HepG2 (cell line): ENCODE measurements around the gene PROM2. TPM values are rescaled to one million over a fixed set of nuclear protein-coding genes. Genes with fewer than 3 reads are reported as not detected.
A peak's percentile ranks its signal among the peaks of the same experiment; 100 is the strongest.

Source experiments
- ATAC-seq: fragments of 200-7000 bp; cut with Tn5 transposase; 3 replicates; pipeline ENCODE4 v1.9.1; 2020; ENCODE audit warnings: mild to moderate bottlenecking, moderate library complexity
- Bru-seq: library from RNA; stranded (reverse); fragments of 400-500 nt; gene quantifications from one replicate; lab custom pipeline; 2021; lab: Mats Ljungman, UMichigan
- BruChase-seq, 2 experiments: library from RNA; stranded (reverse); fragments of 400-500 nt; gene quantifications; one replicate each; lab custom pipeline; 2021; lab: Mats Ljungman, UMichigan
- BruUV-seq: library from RNA; stranded (reverse); fragments of 400-500 nt; replicated peaks from 2 replicates; lab custom pipeline; 2021; lab: Mats Ljungman, UMichigan
- CTCF ChIA-PET: fragments of 300-600 bp; formaldehyde crosslinking; extraction: SDS; loops from one replicate; lab custom pipeline; 2021; ENCODE audit warnings: low total read pairs, inconsistent platforms, low intra/inter-chr PET ratio; lab: Yijun Ruan, JAX
- POLR2A ChIA-PET: fragments of 350-600 bp; sonication (Branson Sonifier 250); formaldehyde crosslinking; loops from one replicate; lab custom pipeline; 2020; ENCODE audit warnings: antibody characterized with exemption, inconsistent platforms; lab: Yijun Ruan, JAX
- DNase-seq: peaks from one replicate; pipeline ENCODE4 v3.0.0-alpha.2; 2015; ENCODE audit warnings: low spot score
- FAIRE-seq: peaks from 3 replicates; lab custom pipeline; 2011; peaks lifted over from hg19 to GRCh38; lab: Jason Lieb, UNC
- H2AFZ ChIP-seq: one replicate; pipeline ENCODE4 v1.6.1; 2011; ENCODE audit warnings: low read length, inconsistent platforms
- H3K27ac ChIP-seq: fragments of 300-600 bp; 3 replicates; pipeline ENCODE4 v1.8.0; 2011; ENCODE audit warnings: mixed run types, mild to moderate bottlenecking, mixed read lengths, low read length, inconsistent platforms; ENCODE audit not compliant: insufficient read depth; ENCODE audit errors: extremely low read length
- H3K27me3 ChIP-seq, 2 experiments: fragments of 200-600 bp in 1 of 2; 2 replicates in 1 of 2; 3 replicates in 1 of 2; pipeline versions ENCODE4 v1.6.0 to v1.8.0; 2011; ENCODE audit warnings: low read length in 2 of 2, mild to moderate bottlenecking in 2 of 2, moderate library complexity in 2 of 2, inconsistent platforms in 1 of 2; ENCODE audit not compliant: insufficient read depth in 2 of 2, control insufficient read depth in 1 of 2
- H3K36me3 ChIP-seq, 2 experiments: fragments of 200-600 bp in 1 of 2; replicated peaks in 1 of 2; 2 replicates in 1 of 2; 3 replicates in 1 of 2; pipeline versions ENCODE4 v1.5.1 to v1.8.0; 2011; ENCODE audit warnings: low read length in 2 of 2, inconsistent platforms in 1 of 2; ENCODE audit not compliant: insufficient read depth in 2 of 2, control insufficient read depth in 1 of 2
- H3K4me1 ChIP-seq: 2 replicates; pipeline ENCODE4 v1.5.1; 2012; ENCODE audit warnings: low read length, inconsistent platforms; ENCODE audit not compliant: insufficient read depth
- H3K4me2 ChIP-seq: 2 replicates; pipeline ENCODE4 v1.6.0; 2011; ENCODE audit warnings: low read depth, low read length, inconsistent platforms
- H3K4me3 ChIP-seq, 3 experiments: fragments of 200-600 bp in 1 of 3; sonication (generic), shearing (Covaris generic) in 1 of 3; replicated peaks in 1 of 3; 2 replicates each; pipeline ENCODE4 v1.5.1; 2011 to 2016; ENCODE audit warnings: low read length in 3 of 3, inconsistent platforms in 2 of 3, low read depth in 2 of 3, mild to moderate bottlenecking in 2 of 3, control low read depth in 1 of 3, mixed read lengths in 1 of 3; ENCODE audit not compliant: insufficient read depth in 1 of 3
- H3K79me2 ChIP-seq: one replicate; pipeline ENCODE4 v1.6.1; 2011; ENCODE audit warnings: low read length, inconsistent platforms; ENCODE audit not compliant: insufficient read depth
- H3K9ac ChIP-seq: 2 replicates; pipeline ENCODE4 v1.6.0; 2011; ENCODE audit warnings: mild to moderate bottlenecking, low read depth, low read length, inconsistent platforms; ENCODE audit not compliant: insufficient read depth
- H3K9me3 ChIP-seq: 2 replicates; pipeline ENCODE4 v1.5.1; 2012; ENCODE audit warnings: mild to moderate bottlenecking, low read length
- H4K20me1 ChIP-seq: 2 replicates; pipeline ENCODE4 v1.6.0; 2011; ENCODE audit warnings: inconsistent platforms, mild to moderate bottlenecking, low read length, moderate library complexity; ENCODE audit not compliant: insufficient read depth
- PHF20 ChIP-seq: sonication (generic); formaldehyde crosslinking; IDR thresholded peaks from 2 replicates; pipeline ENCODE4 v1.5.0; 2020; ENCODE audit warnings: mild to moderate bottlenecking, missing genetic modification reagents
- RARG ChIP-seq: sonication (generic); formaldehyde crosslinking; IDR thresholded peaks from 2 replicates; pipeline ENCODE4 v1.4.0; 2020; ENCODE audit warnings: low read depth, mild to moderate bottlenecking, missing genetic modification reagents
- TP53 ChIP-seq: sonication (generic); formaldehyde crosslinking; conservative IDR thresholded peaks from 2 replicates; pipeline ENCODE4 v1.4.0; 2020; ENCODE audit warnings: missing genetic modification reagents
- WGBS: methylation state at CpG from one replicate; pipeline ENCODE4 v1.1.6; 2017; ENCODE audit warnings: low lambda C conversion rate; 5-methylcytosine and 5-hydroxymethylcytosine counted together
- in situ Hi-C: cut with HindIII; loops from 2 replicates; pipeline ENCODE4 v1.10.0; 2017; ENCODE audit warnings: low pct_unique_long_range_greater_than_20kb; ENCODE audit not compliant: extremely low pct_ligation_motif_present
- intact Hi-C: fragments of 100-400 bp; cut with micrococcal nuclease; formaldehyde crosslinking; loops from one replicate; pipeline ENCODE4 v1.10.0; 2022; ENCODE audit not compliant: unreplicated experiment
- long read RNA-seq, 2 experiments: library from RNA in 1 of 2; library from polyadenylated mRNA in 1 of 2; stranded (forward) in 1 of 2; unstranded in 1 of 2; transcript quantifications; one replicate each; pipeline ENCODE4 v2.0.0, GENCODE V29; 2019 to 2022
- polyA minus RNA-seq, 3 experiments: library from RNA; depleted of rRNA, polyadenylated mRNA; stranded (reverse); fragments of >200 nt; gene quantifications; 2 replicates each; pipeline ENCODE4 v1.2.3, GENCODE V29; 2011; ENCODE audit warnings: low replicate concordance in 1 of 3
- polyA plus RNA-seq, 8 experiments: library from polyadenylated mRNA; depleted of rRNA in 3 of 8; stranded (reverse) in 7 of 8; unstranded in 1 of 8; fragments of >200 nt; fragmentation: Illumina TruSeq in 4 of 8; extraction: Trizol in 4 of 8; gene quantifications; 2 replicates each; pipeline versions ENCODE4 v1.2.1 to v1.2.3, GENCODE V29; 2011 to 2016; ENCODE audit warnings: low read depth in 4 of 8, missing spikeins in 1 of 8, mixed read lengths in 1 of 8; ENCODE audit not compliant: insufficient read depth in 1 of 8
- total RNA-seq, 5 experiments: library from RNA; depleted of rRNA; stranded (reverse); fragments of >200 nt; fragmentation: Illumina TruSeq; extraction: Trizol; gene quantifications; 2 replicates each; pipeline ENCODE4 v1.2.3, GENCODE V29; 2016; ENCODE audit warnings: low read depth in 1 of 5
- TF ChIP-seq, protein P1 (sequence below): IDR thresholded peaks from 2 replicates; pipeline ENCODE4 v1.6.1; 2016

PROM2 gene, protein sequence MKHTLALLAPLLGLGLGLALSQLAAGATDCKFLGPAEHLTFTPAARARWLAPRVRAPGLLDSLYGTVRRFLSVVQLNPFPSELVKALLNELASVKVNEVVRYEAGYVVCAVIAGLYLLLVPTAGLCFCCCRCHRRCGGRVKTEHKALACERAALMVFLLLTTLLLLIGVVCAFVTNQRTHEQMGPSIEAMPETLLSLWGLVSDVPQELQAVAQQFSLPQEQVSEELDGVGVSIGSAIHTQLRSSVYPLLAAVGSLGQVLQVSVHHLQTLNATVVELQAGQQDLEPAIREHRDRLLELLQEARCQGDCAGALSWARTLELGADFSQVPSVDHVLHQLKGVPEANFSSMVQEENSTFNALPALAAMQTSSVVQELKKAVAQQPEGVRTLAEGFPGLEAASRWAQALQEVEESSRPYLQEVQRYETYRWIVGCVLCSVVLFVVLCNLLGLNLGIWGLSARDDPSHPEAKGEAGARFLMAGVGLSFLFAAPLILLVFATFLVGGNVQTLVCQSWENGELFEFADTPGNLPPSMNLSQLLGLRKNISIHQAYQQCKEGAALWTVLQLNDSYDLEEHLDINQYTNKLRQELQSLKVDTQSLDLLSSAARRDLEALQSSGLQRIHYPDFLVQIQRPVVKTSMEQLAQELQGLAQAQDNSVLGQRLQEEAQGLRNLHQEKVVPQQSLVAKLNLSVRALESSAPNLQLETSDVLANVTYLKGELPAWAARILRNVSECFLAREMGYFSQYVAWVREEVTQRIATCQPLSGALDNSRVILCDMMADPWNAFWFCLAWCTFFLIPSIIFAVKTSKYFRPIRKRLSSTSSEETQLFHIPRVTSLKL
- total RNA-seq (2016; rRNA removed; fragmentation: Illumina TruSeq; extraction: Trizol) (not detected in 2 replicates), polyA plus RNA-seq (2011; rRNA removed) (not detected in 2 replicates), polyA minus RNA-seq (2011; rRNA and poly(A)+ RNA removed; ENCODE audit: low replicate concordance) (0.87 TPM in 1 of 2 replicates, not detected in the other), Bru-seq, nascent RNA (percentile 6 among the genes with signal in this experiment), BruChase-seq, experiment 1, labeled RNA remaining after a 6-hour chase (percentile 16 among the genes with signal in this experiment), BruChase-seq, experiment 2, labeled RNA remaining after a 2-hour chase (not detected)
- total RNA-seq (2016; cell fraction: cytosol; rRNA removed; fragmentation: Illumina TruSeq; extraction: Trizol; ENCODE audit: low read depth) = not detected in 2 replicates
- total RNA-seq (2016; cell fraction: insoluble cytoplasmic fraction; rRNA removed; fragmentation: Illumina TruSeq; extraction: Trizol) = not detected in 2 replicates
- not detected in 2 replicates for total RNA-seq (2016; cell fraction: membrane; rRNA removed; fragmentation: Illumina TruSeq; extraction: Trizol)
- total RNA-seq (2016; cell fraction: nucleus; rRNA removed; fragmentation: Illumina TruSeq; extraction: Trizol) = not detected in 2 replicates
- polyA plus RNA-seq (2011; cell fraction: cytosol; rRNA removed) = not detected in 2 replicates
- polyA plus RNA-seq (2011; cell fraction: nucleus; rRNA removed) = 0.13 TPM in 1 of 2 replicates, not detected in the other
- not detected in 2 replicates for polyA plus RNA-seq (2012)
- polyA plus RNA-seq (2016; cell fraction: cytosol; fragmentation: Illumina TruSeq; extraction: Trizol; ENCODE audit: low read depth) = not detected in 2 replicates
- not detected in 2 replicates for polyA plus RNA-seq (2016; cell fraction: insoluble cytoplasmic fraction; fragmentation: Illumina TruSeq; extraction: Trizol; ENCODE audit: low read depth)
- polyA plus RNA-seq (2016; cell fraction: membrane; fragmentation: Illumina TruSeq; extraction: Trizol; ENCODE audit: low read depth) = not detected in 2 replicates
- not detected in 2 replicates for polyA plus RNA-seq (2016; cell fraction: nucleus; fragmentation: Illumina TruSeq; extraction: Trizol; ENCODE audit: insufficient read depth, low read depth)
- polyA minus RNA-seq (2011; cell fraction: cytosol; rRNA and poly(A)+ RNA removed) = not detected in 2 replicates
- polyA minus RNA-seq (2011; cell fraction: nucleus; rRNA and poly(A)+ RNA removed) = not detected in 2 replicates
- long read RNA-seq, experiment 1 = 0 reads
- long read RNA-seq, experiment 2 = 0 reads

DNA sequence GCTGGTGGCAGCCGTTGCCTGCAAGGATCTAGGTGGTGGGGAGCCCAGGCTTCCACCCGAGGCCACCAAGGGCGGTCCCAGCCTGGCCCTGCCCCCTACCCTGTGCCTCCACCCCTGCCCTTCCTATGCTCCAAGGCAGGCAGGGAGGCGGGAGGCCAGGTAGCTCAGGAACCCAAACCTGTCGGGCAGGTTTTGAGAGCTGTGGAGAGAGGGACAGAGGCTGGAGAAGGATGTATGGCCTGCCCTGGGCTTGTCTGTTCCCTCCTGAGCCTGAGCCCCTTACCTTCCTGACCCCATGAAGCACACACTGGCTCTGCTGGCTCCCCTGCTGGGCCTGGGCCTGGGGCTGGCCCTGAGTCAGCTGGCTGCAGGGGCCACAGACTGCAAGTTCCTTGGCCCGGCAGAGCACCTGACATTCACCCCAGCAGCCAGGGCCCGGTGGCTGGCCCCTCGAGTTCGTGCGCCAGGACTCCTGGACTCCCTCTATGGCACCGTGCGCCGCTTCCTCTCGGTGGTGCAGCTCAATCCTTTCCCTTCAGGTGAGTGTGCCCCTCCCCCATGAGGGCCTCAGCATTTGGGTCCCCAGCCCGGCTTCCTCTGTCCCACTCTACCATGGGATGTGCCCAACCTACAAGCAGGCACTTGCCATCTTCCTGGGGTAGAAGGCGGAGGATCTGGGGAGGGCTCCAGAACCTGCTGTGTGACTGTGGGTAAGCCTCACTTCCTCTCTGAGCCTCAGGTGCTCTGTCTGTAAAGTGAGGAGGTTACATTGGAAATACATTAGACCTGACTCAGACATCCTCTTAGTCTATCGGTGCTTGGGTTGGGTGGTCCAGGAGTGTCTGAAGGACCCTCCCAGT lies at the start of gene PROM2:
Gene PROM2, plus strand, starts transcription at position 159 of the 860 bp plus-strand sequence. Its CDS starts 137 bp downstream, at position 296.
- CTCF ChIA-PET = no interaction called here
- Histone ChIP-seq H3K27me3 (peaks cover 9 to 27% of the 10 kb centered on the region in 2 experiments; a peak in 4 of 5 replicates), H3K4me3 (no peak within 1 kb of the TSS), H3K4me2 (no peak within 1 kb of the TSS), H3K79me2 (no peaks in the 10 kb centered on the region), H4K20me1 (no peaks in the 10 kb centered on the region), H2AFZ (no peak within 1 kb of the TSS), H3K9me3 (no peaks in the 10 kb centered on the region), H3K4me1 (no peaks in the 10 kb centered on the region), H3K9ac (no peak within 1 kb of the TSS), H3K36me3 (no peaks in the 10 kb centered on the region), H3K27ac (no peak within 1 kb of the TSS)
- POLR2A ChIA-PET = no interaction called here
- no peak for DNase-seq
- BruUV-seq = no TSS peak
- WGBS = 29% methylated on average over 14 of the region's 17 CpGs
- no peak for ATAC-seq
- in situ Hi-C loops (no loop called here), intact Hi-C loops (no loop called here)
- FAIRE-seq = no peak
- TF ChIP-seq, protein P1, sequence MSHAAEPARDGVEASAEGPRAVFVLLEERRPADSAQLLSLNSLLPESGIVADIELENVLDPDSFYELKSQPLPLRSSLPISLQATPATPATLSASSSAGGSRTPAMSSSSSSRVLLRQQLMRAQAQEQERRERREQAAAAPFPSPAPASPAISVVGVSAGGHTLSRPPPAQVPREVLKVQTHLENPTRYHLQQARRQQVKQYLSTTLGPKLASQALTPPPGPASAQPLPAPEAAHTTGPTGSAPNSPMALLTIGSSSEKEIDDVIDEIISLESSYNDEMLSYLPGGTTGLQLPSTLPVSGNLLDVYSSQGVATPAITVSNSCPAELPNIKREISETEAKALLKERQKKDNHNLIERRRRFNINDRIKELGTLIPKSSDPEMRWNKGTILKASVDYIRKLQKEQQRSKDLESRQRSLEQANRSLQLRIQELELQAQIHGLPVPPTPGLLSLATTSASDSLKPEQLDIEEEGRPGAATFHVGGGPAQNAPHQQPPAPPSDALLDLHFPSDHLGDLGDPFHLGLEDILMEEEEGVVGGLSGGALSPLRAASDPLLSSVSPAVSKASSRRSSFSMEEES (CRISPR knock-in tag) = no peak
- TF ChIP-seq PHF20 (CRISPR knock-in tag) (no peak), RARG (CRISPR knock-in tag) (no peak), TP53 (no peak)
